HG03039 (cell line): ENCODE results near the gene CT55.
"Not testable (repeated sequence)": the region's sequence is repeated elsewhere in the genome, so short reads cannot be mapped to it uniquely, and the experiment has no call there.

Experiments used
- ATAC-seq: cut with Tn5 transposase; IDR thresholded peaks from one replicate; pipeline ENCODE4 v1.9.1; 2021; ENCODE audit warnings: mild to moderate bottlenecking, moderate library complexity; ENCODE audit not compliant: unreplicated experiment

CT55 gene, protein sequence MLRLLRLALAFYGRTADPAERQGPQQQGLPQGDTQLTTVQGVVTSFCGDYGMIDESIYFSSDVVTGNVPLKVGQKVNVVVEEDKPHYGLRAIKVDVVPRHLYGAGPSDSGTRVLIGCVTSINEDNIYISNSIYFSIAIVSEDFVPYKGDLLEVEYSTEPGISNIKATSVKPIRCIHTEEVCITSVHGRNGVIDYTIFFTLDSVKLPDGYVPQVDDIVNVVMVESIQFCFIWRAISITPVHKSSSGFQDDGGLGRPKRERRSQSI

DNA sequence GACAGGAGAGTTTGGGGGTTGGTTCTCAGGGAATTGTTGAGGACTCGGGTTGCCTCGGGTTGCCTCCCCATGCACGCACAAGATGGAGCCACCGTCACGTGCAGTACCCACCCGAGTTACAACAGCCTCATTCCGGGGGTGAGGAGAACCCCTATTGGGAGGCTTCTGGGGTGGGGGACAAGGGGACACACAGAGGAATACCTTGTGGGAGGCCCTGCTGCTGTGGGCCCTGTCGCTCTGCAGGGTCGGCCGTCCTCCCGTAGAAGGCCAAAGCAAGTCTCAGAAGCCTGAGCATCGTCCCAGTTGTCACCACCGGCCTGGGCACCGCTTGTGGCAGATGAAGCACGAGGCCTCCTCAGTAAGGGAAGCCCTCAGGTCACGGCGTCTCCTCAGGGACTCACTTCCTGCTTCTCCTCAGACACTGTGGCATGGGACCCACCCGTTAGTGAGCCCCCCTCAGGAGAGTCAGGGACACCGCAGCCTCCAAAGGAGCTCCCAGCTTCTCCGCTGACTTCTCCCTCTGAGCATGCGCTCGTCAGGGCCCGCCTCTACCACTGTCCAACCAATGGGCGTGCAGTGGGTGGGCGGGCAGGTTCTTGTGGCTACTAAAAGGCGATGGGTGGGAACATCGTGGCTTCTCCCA, at the start of gene CT55:
Gene CT55 (minus strand): TSS at position 522 of the 643 bp plus-strand sequence. CDS start 227 bp downstream, at position 295.
- no peak for ATAC-seq

DNA sequence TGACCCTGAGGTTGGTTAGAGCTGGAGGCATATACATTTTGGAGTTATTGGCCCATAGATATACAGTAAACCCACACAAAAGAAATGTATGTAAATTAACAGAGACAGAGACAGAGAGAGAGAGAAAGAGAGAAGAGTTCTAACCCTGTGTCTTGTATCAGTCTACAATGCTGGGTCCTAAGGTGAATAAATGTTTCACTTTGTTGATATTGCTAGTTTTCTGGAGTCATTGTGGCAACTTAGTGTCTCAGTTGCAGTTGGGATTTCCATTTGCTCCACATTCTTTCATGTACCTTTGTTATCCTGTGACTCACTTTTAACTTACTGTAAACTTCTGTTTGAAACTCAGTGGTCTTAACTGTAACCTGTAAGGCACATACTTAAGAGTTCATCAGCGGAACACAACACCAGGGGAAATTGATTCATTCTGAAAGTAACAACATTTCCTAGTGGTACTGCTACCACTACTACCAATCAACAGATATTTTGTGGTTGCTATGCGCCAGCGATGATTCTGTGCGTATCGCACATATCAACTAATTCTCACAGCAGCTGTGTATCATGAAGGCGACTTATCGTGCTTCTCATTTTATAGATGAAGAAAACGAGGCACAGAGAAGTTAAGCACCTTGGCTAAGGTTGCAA, 42.1 kb upstream of the CT55 start:
- no peak for ATAC-seq

DNA sequence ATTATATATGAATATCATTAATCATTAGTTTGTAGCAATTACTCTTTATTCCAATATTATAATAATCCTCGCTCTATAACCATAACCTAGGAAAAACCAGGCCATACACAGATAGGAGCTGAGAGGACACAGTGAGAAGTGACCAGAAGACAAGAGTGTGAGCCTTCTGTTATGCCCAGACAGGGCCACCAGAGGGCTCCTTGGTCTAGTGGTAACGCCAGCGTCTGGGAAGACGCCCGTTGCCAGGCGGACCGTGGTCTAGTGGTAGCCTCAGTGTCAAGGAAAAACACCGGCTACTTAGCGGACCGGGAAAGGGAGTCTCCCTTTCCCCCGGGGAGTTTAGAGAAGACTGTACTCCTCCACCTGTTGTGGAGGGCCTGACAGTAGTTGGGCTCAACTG, 35.2 kb upstream of the CT55 start:
- not testable (repeated sequence) for ATAC-seq

DNA sequence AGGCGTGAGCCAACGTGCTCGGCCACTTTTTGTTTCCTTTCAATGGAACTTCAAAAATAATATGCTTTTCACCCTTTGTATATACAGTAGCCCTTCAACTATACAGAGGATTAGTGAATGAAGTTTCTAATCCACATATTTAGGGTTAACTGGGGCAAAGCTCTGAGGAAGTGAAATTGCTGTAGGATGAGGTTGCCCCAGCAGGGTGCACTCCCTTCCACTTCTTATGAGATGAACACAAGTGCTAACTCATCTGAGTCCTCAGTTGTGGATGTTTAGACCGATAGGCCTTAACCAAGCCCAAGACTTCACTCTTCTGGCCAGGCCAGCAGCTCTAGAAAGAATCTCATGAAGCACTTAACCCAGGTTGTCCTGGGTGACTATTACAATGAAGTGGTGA, 29.1 kb upstream of the CT55 start:
- ATAC-seq = no peak

DNA sequence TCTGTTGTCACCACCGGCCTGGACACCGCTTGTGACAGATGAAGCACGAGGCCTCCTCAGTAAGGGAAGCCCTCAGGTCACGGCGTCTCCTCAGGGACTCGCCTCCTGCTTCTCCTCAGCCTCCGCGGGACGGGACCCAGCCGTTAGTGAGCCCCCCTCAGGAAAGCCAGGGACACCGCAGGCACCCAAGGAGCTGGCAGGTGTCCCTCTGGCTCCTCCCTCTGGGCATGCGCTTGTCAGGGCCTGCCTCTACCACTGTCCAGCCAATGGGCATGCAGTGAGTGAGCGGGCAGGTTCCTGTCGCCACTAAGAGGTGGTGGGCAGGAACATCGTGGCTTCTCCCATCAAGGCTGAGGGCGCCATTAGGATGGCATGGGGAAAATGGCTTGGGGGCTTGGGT, 23.5 kb upstream of the CT55 start:
- no peak for ATAC-seq

DNA sequence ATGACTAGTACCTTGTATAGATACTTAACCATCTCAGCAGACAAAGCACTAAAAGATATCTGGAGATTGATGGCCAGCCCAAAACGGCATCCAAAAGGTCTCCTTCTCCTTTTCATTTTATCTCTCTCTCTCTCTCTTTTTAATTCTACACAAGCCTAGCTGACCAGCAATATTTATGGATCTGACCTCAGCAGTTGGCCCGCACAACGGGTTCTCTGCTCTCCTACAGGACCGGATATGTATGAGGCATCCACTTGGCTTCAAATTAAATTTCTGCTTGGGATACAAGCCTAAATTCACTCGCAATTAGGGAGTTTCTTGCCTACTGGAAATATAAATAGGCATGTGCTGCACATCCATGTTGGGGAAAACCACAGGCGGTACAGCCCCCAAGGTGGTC, 22.5 kb upstream of the CT55 start:
- no peak for ATAC-seq

DNA sequence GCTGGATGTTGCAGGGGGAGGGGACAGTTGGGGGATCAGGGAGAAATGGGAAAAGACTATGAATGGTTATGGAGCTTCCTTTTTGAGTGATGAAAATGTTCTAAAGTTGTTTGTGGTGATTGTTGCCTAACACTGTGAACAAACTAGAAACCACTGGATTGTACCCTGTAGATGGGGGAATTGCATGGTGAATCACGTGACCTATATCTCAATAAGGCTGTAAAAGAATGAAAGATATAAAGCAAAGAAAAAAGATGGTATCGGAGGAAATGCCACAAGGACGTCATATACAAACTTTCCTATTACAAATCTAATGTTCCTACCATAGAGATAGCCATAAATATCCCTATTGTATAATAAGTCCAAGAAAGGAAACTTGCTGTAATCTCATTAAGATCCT, 20.6 kb upstream of the CT55 start:
- ATAC-seq = no peak

DNA sequence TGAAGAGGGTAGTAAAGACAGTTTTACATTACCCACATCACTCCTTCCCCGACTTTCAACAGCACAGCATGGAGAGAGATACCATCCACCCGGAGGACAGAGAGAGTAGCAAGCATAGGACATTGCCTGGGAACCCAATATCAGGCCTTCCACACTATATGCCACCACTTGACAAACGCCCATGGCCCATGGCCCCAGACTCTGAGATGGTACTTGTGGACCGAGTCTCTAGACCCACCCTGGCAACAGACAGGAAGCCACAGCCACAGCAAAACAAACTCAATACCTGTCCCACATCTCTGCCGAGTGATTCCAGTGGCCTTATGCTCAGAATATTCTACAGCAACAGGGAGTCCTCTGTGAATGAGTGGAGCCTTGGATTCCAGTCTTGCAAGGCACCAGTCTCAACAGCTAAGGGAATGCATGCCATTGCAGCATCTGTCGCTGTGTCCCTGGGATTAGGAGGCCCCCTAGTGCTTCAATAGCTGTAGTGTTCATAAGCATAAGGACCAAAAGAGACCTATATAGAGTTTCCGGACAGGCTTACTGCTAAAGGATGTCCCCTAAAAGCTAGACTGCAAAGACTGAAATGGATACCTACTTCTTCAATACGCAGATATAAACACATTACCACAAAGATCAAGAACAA, 14.7 kb upstream of the CT55 start:
- ATAC-seq = peak; percentile 53

DNA sequence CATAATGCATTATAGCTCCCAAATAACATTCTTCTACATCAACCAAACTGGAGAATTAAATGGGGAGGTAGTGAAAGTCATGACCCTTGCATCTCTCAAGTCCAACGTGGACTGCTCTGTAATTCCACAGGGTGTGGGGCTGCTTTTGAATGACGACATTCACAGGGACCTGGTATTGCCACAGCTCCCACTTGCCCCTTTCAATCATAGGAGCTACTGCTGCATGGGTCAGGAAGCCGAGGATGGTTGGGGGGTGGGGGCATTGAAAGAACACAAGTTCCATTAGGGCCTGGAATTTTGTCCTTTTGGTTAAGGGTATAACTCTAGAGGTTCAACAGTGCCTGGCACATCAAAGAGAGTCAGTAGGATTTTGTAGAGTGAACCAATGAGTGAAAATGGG, 7.4 kb upstream of the CT55 start:
- ATAC-seq = no peak

DNA sequence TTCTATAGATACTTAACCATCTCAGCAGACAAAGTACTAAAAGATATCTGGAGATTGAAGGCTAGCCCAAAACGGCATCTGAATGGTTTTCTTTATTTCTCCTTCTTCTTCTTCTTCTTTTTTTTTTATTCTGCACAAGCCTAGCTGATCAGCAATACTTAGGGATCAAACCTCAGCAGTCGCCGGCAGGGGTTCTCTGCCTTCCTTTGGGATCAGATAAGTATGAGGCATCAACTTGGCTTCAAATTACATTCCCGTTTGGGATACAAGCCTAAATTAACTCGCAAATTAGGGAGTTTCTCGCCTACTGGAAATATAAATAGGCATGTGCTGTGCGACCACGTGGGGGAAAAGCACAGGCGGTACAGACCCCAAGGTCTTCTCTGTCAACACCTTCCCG, 730 bp downstream of the CT55 start:
- ATAC-seq = no peak

DNA sequence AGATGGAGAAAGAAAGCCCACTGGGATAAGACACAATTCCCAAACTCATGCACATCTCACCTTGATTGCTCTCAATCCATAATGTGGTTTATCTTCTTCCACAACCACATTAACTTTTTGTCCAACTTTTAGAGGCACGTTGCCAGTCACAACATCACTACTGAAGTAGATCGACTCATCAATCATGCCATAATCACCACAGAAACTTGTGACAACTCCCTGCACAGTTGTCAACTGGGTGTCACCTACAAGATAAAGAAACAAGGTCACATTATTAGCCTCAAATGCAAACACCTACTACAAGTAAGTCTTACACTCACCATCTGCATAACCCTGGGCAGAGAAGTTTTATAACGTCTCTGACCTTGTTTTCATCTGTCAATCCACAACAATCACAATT, 1.7 kb downstream of the CT55 start:
- not testable (repeated sequence) for ATAC-seq

DNA sequence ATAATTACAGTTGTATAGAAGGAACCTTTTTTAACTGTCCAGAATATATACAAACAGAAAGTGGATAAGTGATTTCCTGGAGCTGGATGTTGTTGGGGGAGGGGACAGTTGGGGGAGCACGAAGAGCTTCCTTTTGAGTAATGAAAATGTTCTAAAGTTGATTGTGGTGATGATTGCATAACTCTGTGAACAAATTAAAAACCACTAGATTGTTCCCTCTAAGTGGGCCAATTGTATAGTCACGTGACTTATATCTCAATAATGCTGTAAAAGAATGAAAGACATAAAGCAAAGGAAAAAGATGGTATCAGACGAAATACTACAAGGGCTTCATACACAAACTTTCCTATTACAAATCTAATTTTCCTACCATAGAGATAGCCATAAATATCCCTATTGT, 2.7 kb downstream of the CT55 start:
- ATAC-seq = no peak

DNA sequence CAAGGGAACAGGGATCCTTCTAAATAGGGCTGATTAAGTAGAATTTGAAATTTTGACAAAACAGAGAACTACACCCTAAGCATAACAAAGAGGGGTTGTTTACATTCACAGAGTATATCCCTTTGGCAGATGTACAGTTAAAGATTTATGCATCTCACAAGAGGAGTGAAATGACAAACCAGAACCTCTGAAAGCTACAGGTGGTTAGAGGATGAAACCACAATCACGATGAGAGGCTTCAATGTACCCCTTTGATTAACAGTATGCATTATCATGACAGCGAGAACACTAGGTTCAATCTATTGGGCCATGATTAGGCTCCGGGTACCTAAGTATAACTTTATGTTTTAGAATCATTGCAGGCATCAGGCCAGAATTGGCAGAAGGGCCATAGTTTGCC, 16.5 kb downstream of the CT55 start:
- not testable (repeated sequence) for ATAC-seq

DNA sequence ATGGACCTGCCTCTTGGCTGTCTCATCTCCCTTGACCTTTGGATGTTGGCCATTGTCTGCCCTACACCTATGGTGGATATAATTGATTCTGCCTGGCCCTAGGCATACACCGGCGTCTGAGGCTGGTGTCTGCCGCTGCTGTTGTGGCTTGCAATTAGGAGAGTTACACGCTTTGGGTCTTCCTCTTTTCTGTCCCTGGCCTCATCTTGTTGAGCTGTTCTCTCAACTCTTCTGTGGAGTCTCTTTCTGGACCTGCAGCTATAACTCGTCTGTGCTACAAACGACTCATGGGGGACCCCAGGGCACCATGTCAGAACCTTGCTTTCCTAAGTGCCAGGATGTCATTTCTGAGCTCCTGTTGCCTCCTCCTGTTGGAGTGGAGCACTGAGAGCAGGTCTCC, 45.1 kb downstream of the CT55 start:
- not testable (repeated sequence) for ATAC-seq

DNA sequence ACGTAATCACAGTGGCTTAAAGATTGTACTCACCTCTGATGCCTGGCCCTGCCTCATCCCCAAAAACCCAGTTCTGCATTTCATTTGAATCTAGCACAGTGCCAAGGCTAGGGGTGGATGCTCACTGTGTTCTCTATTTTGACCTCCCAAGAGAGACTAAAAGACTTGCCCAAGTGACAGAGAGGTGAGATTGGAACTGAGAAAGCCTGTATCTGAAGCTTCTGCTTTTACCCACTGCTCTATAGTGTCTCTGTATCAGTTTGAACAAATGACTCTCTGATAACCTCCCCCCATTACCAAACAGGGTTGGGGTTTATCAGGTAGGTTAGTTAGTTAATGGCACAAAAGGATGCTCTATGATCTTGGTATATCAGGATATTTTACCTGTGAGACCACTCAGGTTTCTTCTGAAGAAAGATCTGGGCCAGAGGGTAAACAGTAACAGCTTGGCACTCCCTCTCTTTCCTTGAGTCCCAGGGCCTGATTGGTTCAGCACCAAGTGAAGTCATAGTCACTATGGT, 51.1 kb downstream of the CT55 start, which contains the start of gene ETDB:
Gene ETDB (minus strand): TSS at position 471 of the 521 bp plus-strand sequence. CDS start 1,265 bp downstream, outside the sequence.
- not testable (repeated sequence) for ATAC-seq

DNA sequence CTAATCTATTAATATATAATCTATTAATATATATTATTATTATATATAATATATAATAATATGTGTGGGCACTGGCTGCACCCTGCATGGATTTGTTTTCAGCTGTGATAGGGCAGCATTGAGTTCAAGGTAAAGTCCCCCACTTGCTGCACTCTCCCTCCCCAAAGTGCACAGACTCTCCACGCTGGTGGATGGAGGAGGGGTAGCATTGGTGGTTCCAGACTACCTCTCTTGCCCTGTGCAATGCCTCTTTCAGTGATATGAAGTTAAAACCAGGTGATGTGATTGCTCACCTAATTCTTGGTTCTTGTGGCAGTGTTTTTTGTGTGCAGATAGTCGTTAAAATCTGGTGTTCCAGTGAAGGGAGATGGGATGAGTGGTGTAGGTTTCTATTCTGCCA, 55.1 kb downstream of the CT55 start:
- not testable (repeated sequence) for ATAC-seq

DNA sequence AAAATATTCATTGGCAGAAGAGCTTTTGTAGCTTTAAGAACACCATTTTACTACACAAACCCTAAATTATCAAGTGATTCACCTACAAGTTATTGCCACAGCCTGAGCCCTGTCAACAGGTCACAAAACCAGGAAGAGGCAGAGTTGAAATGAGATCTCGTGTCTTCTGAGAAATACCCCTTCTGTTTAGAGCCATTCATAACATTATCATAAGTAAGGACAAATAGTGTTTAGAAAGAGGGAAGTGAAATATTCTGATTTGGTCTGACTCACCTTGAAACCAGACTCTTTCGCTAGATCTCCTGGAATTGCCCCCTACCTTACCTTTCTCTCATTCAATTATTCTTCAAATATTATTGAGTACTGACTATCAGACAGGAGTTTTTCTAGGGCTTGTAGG, 56.8 kb downstream of the CT55 start:
- ATAC-seq = peak; percentile 95

DNA sequence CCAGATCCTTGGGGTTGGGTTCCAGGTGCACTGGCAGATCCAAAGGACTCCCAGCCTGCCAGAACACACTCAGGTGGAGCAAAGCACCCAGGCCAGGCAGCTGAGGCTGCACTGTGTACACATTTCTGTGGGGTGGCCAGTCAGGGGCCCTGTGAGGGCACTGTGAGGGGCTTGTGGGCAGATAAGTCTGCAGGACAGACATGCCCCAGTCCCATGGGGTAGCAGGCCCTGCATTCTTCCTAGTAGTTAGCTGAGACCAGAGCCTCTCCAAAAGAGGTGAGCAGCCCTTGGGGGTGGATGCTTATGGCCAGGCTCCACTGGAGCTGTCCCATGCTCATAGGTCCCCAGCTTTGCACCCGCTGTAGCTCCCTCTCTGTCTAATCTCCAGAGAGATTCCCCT, 58.5 kb downstream of the CT55 start:
- ATAC-seq = no peak

DNA sequence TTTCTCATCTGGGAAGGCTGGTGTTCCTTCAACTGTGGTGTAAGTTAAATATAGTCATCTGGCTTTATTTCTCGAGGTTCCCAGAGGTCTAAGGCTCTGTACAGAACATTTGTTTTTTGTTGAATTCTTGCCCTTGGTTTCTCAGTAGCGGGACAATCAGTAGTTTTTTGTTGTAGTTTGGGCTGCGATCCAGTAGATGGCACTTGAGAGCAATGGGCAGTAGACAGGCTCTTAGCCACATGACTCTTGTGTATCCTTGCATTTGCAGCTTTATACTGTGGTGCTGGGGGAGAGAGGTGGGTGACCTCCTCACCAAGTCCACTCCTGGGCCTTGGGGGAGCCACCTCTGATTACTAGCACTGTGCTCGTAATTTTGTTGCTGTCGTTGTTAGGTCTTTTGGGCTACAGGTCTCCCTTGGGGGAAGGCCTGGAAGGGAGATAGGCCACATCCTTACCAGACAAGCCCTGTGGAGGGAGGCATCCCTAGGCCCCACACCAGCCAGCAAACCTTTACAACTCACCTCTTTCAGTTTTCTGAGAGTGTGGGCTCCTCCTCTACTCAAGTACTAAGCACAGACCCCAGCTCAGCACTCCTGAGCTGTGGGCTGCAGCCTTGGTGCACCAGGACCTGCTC, 59.0 kb downstream of the CT55 start:
- ATAC-seq = peak; percentile 42

DNA sequence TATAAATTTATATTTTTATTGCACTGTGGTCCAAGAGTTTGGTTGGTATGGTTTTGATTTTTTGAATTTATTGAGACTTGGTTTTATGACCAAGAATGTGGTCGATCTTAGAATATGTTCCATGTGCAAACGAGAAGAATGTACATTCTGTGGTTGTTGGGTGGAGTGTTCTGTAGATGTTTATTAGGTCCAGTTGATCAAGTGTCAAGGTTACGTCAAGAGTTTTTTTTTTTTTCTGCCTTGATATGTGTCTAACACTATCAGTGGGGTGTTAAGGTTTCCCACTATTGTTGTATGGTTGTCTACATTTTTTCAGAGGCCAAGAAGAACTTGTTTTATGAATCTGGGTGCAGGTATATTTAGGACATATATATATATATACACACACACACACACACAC, 61.6 kb downstream of the CT55 start:
- ATAC-seq = no peak
